ENCODE data around the gene ZNF670.

The ZNF670 gene

DNA sequence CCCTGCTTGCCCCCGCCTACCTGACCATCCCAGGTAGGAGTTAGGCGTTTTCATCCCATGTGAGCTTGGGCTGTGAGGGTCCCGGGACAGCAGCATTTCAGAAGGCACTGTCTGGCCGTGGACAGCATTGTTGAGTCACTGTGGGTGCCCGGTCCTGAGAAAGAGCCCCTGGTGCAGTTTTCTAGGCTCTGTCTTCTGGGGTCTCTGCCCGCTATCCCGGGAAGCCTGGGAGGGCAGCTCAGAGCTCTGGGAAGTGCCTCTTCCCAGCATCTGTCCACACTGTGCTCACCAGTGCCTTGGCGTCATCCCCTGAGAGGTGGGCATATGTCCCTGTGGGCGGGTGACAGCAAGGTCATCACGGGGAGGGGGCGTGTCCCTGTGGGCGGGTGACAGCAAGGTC lies 36.9 kb upstream of the ZNF670 start:
- H3K9me3 ChIP-seq (ENCODE audit: low read depth, low read length): no peaks in the 10 kb centered on the region
- no peak overlapping the region for H3K27ac ChIP-seq
- no peak for DNase-seq (ENCODE audit: low read depth, low spot score)
- no peaks in the 10 kb centered on the region for H3K36me3 ChIP-seq (ENCODE audit: insufficient read depth, low read length)
- H3K4me3 ChIP-seq: no peak overlapping the region
- no peak overlapping the region for H3K9ac ChIP-seq (ENCODE audit: insufficient read length)
- TF ChIP-seq EZH2 (IDR thresholded peaks at IDR 0.05) (no peak), FOXP2 (optimal IDR thresholded peaks at IDR 0.05; ENCODE audit: control extremely low read depth, extremely low read length, insufficient read depth) (no peak), POLR2AphosphoS5 (IDR thresholded peaks at IDR 0.05; ENCODE audit: borderline replicate concordance, low read depth, low read length) (no peak)

DNA sequence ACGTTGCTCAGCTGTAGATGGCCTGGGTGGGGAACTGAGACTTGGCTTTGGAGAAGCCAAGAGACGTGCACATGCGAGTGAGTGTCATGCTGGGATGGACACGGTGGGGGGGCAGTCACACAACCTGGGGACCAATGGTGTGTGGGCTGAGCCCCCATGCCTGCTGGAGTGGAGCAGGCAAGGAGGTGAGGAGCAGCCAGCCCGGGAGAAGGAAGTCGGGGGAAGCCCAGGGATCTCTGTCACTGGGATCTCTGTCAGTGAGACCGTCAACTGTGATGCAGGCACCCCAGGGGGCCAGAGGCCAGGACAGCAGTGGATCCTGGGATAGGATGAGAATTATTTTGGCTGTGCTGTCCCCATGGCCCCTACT lies 36.5 kb upstream of the ZNF670 start:
- H3K27ac ChIP-seq: no peak overlapping the region
- H3K9me3 ChIP-seq (ENCODE audit: low read depth, low read length): no peaks in the 10 kb centered on the region
- no peak for TF ChIP-seq POLR2AphosphoS5 (IDR thresholded peaks at IDR 0.05; ENCODE audit: borderline replicate concordance, low read depth, low read length)
- no peak for TF ChIP-seq EZH2 (IDR thresholded peaks at IDR 0.05)
- TF ChIP-seq FOXP2 (optimal IDR thresholded peaks at IDR 0.05; ENCODE audit: control extremely low read depth, extremely low read length, insufficient read depth): no peak
- no peak for DNase-seq (ENCODE audit: low read depth, low spot score)
- no peak overlapping the region for H3K4me3 ChIP-seq
- no peaks in the 10 kb centered on the region for H3K36me3 ChIP-seq (ENCODE audit: insufficient read depth, low read length)
- H3K9ac ChIP-seq (ENCODE audit: insufficient read length): no peak overlapping the region

DNA sequence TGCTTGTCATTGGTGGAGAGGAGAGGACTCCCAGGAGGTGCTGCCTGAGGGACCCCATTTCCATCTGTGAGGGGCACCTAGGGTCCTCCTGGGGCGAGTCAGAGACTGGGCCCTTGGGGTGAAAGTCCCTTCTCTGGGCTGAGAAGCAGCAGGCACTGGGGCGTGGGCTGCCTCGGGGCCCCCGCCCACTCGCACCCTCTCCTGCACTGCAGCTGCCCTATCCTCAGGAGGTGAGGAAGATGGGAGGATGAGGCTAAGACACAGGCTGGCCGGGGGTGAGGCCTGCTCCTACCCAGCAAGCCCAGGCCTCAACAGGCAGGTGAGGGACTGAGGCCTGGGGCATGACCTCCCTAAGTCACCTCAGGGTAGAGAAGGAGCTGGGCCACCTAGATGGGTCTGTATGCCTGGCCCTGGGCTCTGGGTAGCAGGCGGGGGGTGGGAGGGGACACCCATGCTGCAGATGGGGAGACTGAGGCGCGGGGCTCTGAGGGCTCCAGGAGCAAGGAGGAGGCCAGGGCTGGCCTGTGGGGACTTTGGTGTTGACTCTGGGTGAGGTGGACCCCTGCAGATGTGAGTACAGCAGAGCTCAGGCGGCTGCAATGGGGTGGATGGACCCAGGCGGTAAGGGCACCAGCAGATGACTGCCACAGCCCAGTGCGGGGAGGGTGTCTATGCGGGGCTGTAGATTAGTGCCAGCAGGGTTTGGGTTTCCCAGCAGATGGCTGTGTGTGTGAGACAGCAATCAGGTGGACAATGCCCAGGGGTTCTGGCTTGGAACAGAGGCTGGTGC lies 35.9 kb upstream of the ZNF670 start:
- TF ChIP-seq EZH2 (IDR thresholded peaks at IDR 0.05) (no peak), FOXP2 (optimal IDR thresholded peaks at IDR 0.05; ENCODE audit: control extremely low read depth, extremely low read length, insufficient read depth) (no peak), POLR2AphosphoS5 (IDR thresholded peaks at IDR 0.05; ENCODE audit: borderline replicate concordance, low read depth, low read length) (no peak)
- H3K9me3 ChIP-seq (ENCODE audit: low read depth, low read length): no peaks in the 10 kb centered on the region
- no peaks in the 10 kb centered on the region for H3K36me3 ChIP-seq (ENCODE audit: insufficient read depth, low read length)
- H3K27ac ChIP-seq: no peak overlapping the region
- no peak overlapping the region for H3K9ac ChIP-seq (ENCODE audit: insufficient read length)
- H3K4me3 ChIP-seq: no peak overlapping the region
- no peak for DNase-seq (ENCODE audit: low read depth, low spot score)

DNA sequence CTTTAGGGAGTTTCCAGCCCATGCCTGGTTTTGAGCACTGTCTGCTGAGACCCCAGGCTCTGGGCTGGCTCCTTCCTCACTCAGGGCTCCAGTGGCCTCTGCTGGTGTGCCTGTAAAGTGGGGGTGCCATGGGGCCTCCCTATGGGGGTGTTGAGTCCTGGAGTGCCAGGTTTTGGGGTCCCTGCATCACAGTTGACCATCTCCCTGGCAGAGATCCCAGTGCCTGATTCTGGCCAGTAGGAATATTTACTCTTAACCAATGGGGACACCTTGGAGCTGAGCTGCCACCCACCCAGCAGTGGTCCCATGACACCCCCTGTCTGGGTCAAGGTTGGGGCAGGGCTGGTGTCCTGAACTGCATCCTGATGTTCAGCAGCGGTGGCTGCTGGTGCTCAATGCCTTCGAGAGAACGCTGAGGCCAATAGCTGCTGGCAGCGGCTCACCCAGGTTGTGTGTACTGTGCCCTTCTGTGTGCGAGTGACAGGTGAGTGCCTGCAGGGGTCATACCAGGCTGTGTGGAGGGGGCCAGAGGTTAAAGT lies 35.2 kb upstream of the ZNF670 start:
- H3K27ac ChIP-seq: no peak overlapping the region
- no peaks in the 10 kb centered on the region for H3K36me3 ChIP-seq (ENCODE audit: insufficient read depth, low read length)
- no peaks in the 10 kb centered on the region for H3K9me3 ChIP-seq (ENCODE audit: low read depth, low read length)
- H3K4me3 ChIP-seq: no peak overlapping the region
- DNase-seq (ENCODE audit: low read depth, low spot score): no peak
- H3K9ac ChIP-seq (ENCODE audit: insufficient read length): no peak overlapping the region
- TF ChIP-seq EZH2 (IDR thresholded peaks at IDR 0.05): no peak
- no peak for TF ChIP-seq FOXP2 (optimal IDR thresholded peaks at IDR 0.05; ENCODE audit: control extremely low read depth, extremely low read length, insufficient read depth)
- no peak for TF ChIP-seq POLR2AphosphoS5 (IDR thresholded peaks at IDR 0.05; ENCODE audit: borderline replicate concordance, low read depth, low read length)

DNA sequence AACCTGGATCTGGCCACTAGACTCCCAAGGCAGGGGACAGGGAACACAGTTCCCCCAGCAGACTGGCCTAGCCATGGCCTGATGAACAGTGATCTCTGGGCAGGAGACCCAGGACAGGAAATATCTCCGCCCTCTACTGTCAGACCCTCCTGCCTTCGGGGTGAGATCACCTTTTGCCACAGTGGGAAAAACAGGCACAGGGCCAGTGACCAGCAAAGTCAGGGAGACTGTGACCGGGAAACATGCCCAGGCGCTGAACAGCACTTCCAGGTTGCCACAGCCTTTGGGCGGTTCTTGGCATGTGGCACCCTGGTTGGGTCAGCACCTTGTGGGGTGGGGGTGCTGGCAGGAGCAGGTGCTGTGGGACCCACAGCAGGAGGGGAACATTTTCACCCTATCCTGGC lies 34.5 kb upstream of the ZNF670 start:
- no peaks in the 10 kb centered on the region for H3K9me3 ChIP-seq (ENCODE audit: low read depth, low read length)
- H3K4me3 ChIP-seq: no peak overlapping the region
- H3K9ac ChIP-seq (ENCODE audit: insufficient read length): no peak overlapping the region
- no peak overlapping the region for H3K27ac ChIP-seq
- no peak for DNase-seq (ENCODE audit: low read depth, low spot score)
- H3K36me3 ChIP-seq (ENCODE audit: insufficient read depth, low read length): no peaks in the 10 kb centered on the region
- no peak for TF ChIP-seq EZH2 (IDR thresholded peaks at IDR 0.05)
- TF ChIP-seq POLR2AphosphoS5 (IDR thresholded peaks at IDR 0.05; ENCODE audit: borderline replicate concordance, low read depth, low read length): no peak
- TF ChIP-seq FOXP2 (optimal IDR thresholded peaks at IDR 0.05; ENCODE audit: control extremely low read depth, extremely low read length, insufficient read depth): no peak

DNA sequence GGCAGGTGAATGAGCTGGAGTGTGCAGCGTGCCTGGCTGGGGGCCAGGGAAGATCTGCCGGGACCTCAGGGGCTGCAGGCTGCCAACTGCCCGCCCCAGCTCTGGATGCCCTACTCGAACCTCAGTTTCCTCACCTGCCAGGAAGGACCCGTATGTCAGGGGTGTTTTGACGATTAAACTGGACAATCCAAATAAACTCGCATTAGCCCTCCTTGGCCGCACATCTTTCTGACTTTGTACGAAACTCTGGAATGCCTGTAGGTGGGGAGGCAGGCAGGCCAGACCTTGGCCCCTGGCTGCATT lies 33.8 kb upstream of the ZNF670 start:
- Histone ChIP-seq H3K36me3 (ENCODE audit: insufficient read depth, low read length) (no peaks in the 10 kb centered on the region), H3K4me3 (no peak overlapping the region), H3K9me3 (ENCODE audit: low read depth, low read length) (no peaks in the 10 kb centered on the region), H3K27ac (no peak overlapping the region), H3K9ac (ENCODE audit: insufficient read length) (no peak overlapping the region)
- DNase-seq (ENCODE audit: low read depth, low spot score): no peak
- TF ChIP-seq FOXP2 (optimal IDR thresholded peaks at IDR 0.05; ENCODE audit: control extremely low read depth, extremely low read length, insufficient read depth) (no peak), EZH2 (IDR thresholded peaks at IDR 0.05) (no peak), POLR2AphosphoS5 (IDR thresholded peaks at IDR 0.05; ENCODE audit: borderline replicate concordance, low read depth, low read length) (no peak)

DNA sequence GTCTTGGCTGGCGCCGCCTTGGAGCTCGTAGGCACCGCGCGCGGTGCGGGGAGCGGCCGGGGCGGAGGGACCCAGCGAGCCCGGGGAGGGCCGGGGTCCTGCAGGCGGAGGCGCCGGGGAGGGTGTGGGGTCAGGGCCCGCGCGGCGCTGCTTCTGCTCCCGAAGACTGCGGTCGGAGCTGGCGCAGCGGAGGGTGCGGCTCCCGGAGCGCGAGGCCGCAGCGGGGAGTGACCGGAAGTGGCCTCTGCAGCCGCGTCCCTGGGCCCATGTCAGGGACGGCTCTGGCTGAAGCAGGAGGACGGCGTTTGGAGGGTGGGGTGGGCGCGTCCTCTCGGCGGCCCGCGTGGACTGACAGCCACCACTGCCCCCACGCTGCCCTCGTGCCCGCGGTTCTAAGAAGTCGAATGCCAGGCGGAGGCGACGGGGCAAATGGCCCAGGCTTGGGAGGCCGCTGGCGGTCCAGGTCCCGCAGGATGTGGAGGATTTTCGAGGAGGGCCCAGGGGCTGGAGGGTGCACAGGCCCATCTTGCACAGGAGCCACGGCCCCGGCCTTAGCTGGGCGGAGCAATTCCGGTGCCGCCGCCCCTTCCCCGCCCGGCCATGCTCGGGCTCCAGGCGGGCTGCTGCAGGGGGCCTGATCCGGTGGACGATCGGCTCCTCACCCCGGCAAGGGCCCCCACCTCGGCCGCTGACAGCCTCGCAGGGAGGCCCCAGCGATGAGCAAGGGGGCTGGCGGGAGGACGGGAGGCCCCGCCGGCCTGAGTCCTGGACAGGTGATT lies 33.3 kb upstream of the ZNF670 start:
- Histone ChIP-seq H3K9ac (ENCODE audit: insufficient read length) (no peak overlapping the region), H3K36me3 (ENCODE audit: insufficient read depth, low read length) (no peaks in the 10 kb centered on the region), H3K9me3 (ENCODE audit: low read depth, low read length) (no peaks in the 10 kb centered on the region), H3K4me3 (peak overlapping the region; percentile 58), H3K27ac (no peak overlapping the region)
- DNase-seq (ENCODE audit: low read depth, low spot score): no peak
- TF ChIP-seq POLR2AphosphoS5 (IDR thresholded peaks at IDR 0.05; ENCODE audit: borderline replicate concordance, low read depth, low read length): no peak
- TF ChIP-seq EZH2 (IDR thresholded peaks at IDR 0.05): no peak
- no peak for TF ChIP-seq FOXP2 (optimal IDR thresholded peaks at IDR 0.05; ENCODE audit: control extremely low read depth, extremely low read length, insufficient read depth)

DNA sequence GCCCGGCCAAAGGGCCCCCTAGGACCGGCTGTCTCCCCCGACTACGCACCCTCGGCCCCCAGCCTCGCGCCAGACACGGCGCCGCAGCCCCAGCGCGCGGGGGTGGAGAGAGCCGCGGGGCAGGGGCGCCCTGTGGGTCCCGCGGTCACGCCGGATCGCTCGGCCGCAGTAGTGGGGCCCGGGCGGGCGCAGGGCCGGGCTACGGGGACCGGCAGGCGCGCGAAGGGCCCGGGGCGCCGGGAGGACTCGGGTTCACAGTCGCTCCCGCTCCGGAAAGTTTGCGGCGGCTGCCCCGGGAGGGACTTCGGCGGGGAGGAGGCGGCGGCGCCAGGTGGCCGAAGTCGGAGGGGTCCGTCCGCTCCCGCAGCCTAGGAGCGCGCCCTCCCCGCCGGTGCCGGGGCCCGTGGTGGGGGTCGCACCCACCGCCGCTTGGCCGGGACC lies 32.7 kb upstream of the ZNF670 start:
- no peak for TF ChIP-seq EZH2 (IDR thresholded peaks at IDR 0.05)
- TF ChIP-seq POLR2AphosphoS5 (IDR thresholded peaks at IDR 0.05; ENCODE audit: borderline replicate concordance, low read depth, low read length): no peak
- no peak for TF ChIP-seq FOXP2 (optimal IDR thresholded peaks at IDR 0.05; ENCODE audit: control extremely low read depth, extremely low read length, insufficient read depth)
- DNase-seq (ENCODE audit: low read depth, low spot score): no peak
- no peaks in the 10 kb centered on the region for H3K36me3 ChIP-seq (ENCODE audit: insufficient read depth, low read length)
- no peak overlapping the region for H3K27ac ChIP-seq
- no peak overlapping the region for H3K9ac ChIP-seq (ENCODE audit: insufficient read length)
- H3K4me3 ChIP-seq: peak overlapping the region; percentile 58
- no peaks in the 10 kb centered on the region for H3K9me3 ChIP-seq (ENCODE audit: low read depth, low read length)
